Cardiac septum (tissue), 1 donor: Measurements from ENCODE around the gene ZNF525. TPM values are rescaled to one million over a fixed set of nuclear protein-coding genes. Genes with fewer than 3 reads are reported as not detected.
"Not testable (repeated sequence)": the region's sequence is repeated elsewhere in the genome, so short reads cannot be mapped to it uniquely, and the experiment has no call there.

Experiments
- DNase-seq: peaks from one replicate; pipeline ENCODE4 v3.0.0-alpha.2; 2020; ENCODE audit warnings: low spot score
- intact Hi-C: fragments of 100-400 bp; cut with DNase I; formaldehyde crosslinking; loops from one replicate; pipeline ENCODE4 v1.14.0; 2022
- total RNA-seq: library from RNA; stranded (reverse); fragmentation: NEBNext Ultra II Directional; extraction: Animal tissue kit (Norgen Biotek cat#: 25700); gene quantifications from one replicate; pipeline ENCODE4 v1.2.1, GENCODE V29; 2021
- donor health status: DM: no; HTN: no; CAD: no.

The ZNF525 gene
- total RNA-seq, 1 donor from 2014 or later = 4.4 TPM

DNA sequence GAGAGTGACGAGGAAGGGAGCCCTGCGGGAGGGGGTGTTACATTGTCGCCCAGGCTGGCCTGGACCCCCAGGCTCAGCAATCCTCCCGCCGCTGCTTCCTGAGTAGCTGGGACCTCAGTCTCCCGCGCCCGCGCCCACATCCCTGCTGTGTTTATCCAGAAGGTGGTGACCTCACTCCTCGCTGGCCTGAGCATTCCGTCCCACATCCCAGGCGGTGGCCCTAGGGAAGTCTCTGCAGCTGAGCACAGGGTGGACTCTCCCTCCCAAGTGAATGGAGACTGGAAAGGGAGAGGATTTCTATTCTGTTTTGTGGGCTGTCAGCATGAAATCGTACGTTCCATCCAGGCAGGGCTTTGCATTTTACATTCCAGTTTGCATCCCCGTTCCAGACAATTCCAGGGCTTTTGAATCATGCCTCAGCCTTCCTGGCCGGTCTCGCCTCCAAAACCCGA lies 29.0 kb downstream of the ZNF525 start:
- DNase-seq = peak; percentile 76
- intact Hi-C loops = no loop called here

GRCh38 chr19:53394974-53395839 lies 29.7 kb downstream of the ZNF525 start, which contains the start of gene ZNF765:
Gene ZNF765, plus strand, starts transcription at chr19:53395149. Its CDS starts 2,867 bp downstream, at chr19:53398016.
- intact Hi-C loops = no loop called here

GRCh38 chr19:53395840-53396524 lies 30.5 kb downstream of the ZNF525 start:
- intact Hi-C loops, DNase-seq: not testable (repeated sequence)

More at GRCh38 chr19:53394974-53395839, 29.7 kb downstream of the ZNF525 start, which contains the start of gene ZNF765:
- DNase-seq = peak; percentile 97

- no peak for DNase-seq
- intact Hi-C loops = no loop called here
These were observed 31.0 kb downstream of the ZNF525 start for GRCh38 chr19:53396525-53396868.

GRCh38 chr19:53397918-53398317 lies 32.4 kb downstream of the ZNF525 start:
- intact Hi-C loops, DNase-seq: not testable (repeated sequence)

DNA sequence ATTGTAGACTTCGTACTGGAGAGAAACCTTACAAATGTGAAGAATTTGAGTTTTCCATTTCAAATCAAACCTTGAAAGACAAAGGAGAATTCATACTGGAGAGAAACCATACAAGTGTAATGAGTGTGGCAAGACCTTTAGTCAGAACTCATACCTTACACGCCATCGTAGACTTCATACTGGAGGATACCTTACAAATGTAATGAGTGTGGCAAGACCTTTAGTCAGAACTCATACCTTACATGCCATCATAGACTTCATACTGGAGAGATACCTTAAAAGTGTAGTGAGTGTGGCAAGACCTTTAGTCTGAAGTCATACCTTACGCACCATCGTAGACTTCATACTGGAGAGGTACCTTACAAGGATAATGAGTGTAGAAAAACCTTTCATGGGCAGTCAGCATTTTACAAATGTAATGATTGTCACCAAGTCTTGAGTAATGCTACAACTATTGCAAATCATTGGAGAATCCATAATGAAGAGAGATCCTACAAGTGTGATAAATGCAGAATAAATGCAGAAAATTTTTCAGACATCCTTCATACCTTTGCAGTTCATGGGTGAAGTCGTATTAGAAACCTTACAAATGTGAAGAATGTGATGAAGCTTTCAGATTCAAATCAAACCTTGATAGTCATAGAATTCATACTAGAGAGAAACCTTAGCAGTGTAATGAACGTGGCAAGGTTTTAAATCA lies 44.1 kb downstream of the ZNF525 start:
- no peak for DNase-seq
- intact Hi-C loops = no loop called here

GRCh38 chr19:53420520-53421315 lies 55.2 kb downstream of the ZNF525 start:
- DNase-seq, intact Hi-C loops: not testable (repeated sequence)

- intact Hi-C loops = no loop called here
- DNase-seq = no peak
These were observed 57.0 kb downstream of the ZNF525 start for GRCh38 chr19:53422551-53422950.

DNA sequence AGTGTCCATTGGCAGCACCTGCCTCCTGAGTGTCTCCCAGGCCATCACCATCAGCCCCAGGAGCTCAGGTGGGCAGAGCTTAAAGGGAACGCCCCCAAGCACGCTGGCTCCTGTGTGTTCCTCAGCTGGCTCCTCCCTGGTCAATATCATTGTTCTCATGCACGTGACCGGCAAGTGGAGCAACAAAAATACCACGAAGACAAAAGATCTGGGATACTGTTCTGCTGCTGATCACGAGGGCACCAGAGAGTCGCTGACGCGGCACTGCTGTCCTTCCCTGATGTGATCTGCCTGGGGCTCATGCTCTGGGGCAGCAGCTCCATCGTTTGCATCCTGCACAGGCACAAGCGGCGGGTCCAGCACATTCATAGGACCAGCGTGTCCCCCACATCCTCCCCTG lies 57.6 kb downstream of the ZNF525 start:
- intact Hi-C loops = not testable (repeated sequence)

DNA sequence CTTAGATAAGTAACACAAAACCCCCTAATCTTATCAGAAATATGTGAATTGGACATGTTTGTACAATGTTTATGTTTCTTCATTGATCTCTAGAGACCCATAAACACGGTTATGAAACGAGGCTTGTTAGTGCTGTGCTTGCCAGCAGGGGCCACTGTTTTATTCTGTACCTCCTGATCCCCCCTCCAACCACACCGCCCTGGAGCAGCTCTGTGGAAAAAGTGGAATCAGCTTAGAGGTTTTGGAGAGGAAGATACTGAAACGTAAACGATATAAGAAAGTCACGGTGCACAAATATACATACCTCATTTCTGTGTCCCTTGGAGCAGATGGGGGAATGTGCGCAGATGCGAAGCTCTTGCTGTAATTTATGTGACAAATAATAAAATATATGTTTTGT lies 58.2 kb downstream of the ZNF525 start:
- intact Hi-C loops = loop anchor here (2.0 kb wide), 1 partner anchor 323 kb away; no protein-coding TSS in a partner anchor
- not testable (repeated sequence) for DNase-seq

More for the DNA sequence above, 57.6 kb downstream of the ZNF525 start:
- DNase-seq = not testable (repeated sequence)

DNA sequence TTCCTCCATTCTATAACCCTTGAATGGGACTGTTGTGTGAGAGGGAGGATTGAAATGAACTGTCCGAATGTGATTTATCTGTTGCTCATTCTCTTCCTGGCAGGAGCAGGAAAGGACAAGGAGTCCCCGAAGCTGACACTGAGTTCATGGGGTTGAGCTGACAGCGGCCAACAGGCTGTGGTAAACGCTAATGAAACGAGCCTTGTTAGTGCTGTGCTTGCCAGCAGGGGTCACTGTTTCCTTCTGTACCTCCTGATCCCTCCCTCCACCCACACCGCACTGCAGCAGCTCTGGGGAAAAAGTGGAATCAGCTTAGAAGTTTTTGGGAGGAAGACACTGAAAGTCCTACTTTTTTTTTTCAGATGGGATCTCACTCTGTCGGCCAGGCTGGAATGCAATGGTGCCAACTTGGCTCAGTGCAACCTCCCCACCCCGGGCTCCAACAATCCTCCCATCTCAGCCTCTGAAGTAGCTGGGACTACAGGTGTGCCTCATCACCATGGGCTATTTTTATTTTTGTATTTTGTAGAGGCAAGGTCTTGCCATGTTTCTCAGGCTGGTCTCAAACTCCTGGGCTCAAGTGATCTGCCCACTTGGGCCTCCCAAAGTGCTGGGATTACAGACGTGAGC lies 59.6 kb downstream of the ZNF525 start:
- peak; percentile 83 for DNase-seq
- intact Hi-C loops = loop anchor here (2.0 kb wide), 1 partner anchor 322 kb away; no protein-coding TSS in a partner anchor

- intact Hi-C loops = loop anchor here (5.0 kb wide), 1 partner anchor 36 kb away; the partner anchor contains the start of gene ZNF813
- DNase-seq = peak; percentile 98
These were observed 66.0 kb downstream of the ZNF525 start, which contains the start of gene ZNF761 for GRCh38 chr19:53431399-53432087. Gene ZNF761, plus strand, starts transcription at chr19:53431984. Its CDS starts 15,285 bp downstream, at chr19:53447269.

GRCh38 chr19:53432088-53432661 lies 66.7 kb downstream of the ZNF525 start:
- intact Hi-C loops = loop anchor here (5.0 kb wide), 1 partner anchor 35 kb away; the partner anchor contains the start of gene ZNF813
- DNase-seq = no peak
